Measurements from ENCODE around the gene KDM2A.

Gene KDM2A

GRCh38 chr11:67245046-67245445 lies 126.0 kb downstream of the KDM2A start:
- ATAC-seq: no peak
- no peak for TF ChIP-seq PATZ1 (CRISPR knock-in tag; IDR thresholded peaks at IDR 0.05; ENCODE audit: borderline replicate concordance)
- no peak for TF ChIP-seq CREB5 (CRISPR knock-in tag; IDR thresholded peaks at IDR 0.05; ENCODE audit: low read depth)
- no peak for TF ChIP-seq GLIS3 (CRISPR knock-in tag; IDR thresholded peaks at IDR 0.05)
- no peak for TF ChIP-seq RARB (CRISPR knock-in tag; IDR thresholded peaks at IDR 0.05)
- TF ChIP-seq ZC3H10 (CRISPR knock-in tag; IDR thresholded peaks at IDR 0.05): no peak
- no peak for TF ChIP-seq SNAI2 (CRISPR knock-in tag; IDR thresholded peaks at IDR 0.05)

- ATAC-seq: no peak
- no peak for TF ChIP-seq ZNF8 (CRISPR knock-in tag; IDR thresholded peaks at IDR 0.05)
- TF ChIP-seq TOX (CRISPR knock-in tag; IDR thresholded peaks at IDR 0.05; ENCODE audit: borderline replicate concordance): no peak
- no peak for TF ChIP-seq PATZ1 (CRISPR knock-in tag; IDR thresholded peaks at IDR 0.05; ENCODE audit: borderline replicate concordance)
- no peak for TF ChIP-seq ZNF565 (CRISPR knock-in tag; conservative IDR thresholded peaks at IDR 0.05; ENCODE audit: low read depth)
- no peak for TF ChIP-seq ZFP30 (CRISPR knock-in tag; IDR thresholded peaks at IDR 0.05)
- TF ChIP-seq BACH2 (CRISPR knock-in tag; IDR thresholded peaks at IDR 0.05; ENCODE audit: borderline replicate concordance): no peak
- no peak for TF ChIP-seq ISL1 (CRISPR knock-in tag; IDR thresholded peaks at IDR 0.05)
These were observed 129.0 kb downstream of the KDM2A start for GRCh38 chr11:67247946-67248550.

- no peak for TF ChIP-seq ZFP3 (CRISPR knock-in tag; IDR thresholded peaks at IDR 0.05)
- TF ChIP-seq POU6F1 (CRISPR knock-in tag; IDR thresholded peaks at IDR 0.05; ENCODE audit: borderline replicate concordance, low read depth): no peak
- peak; percentile 27; the same call in 2 of the 3 replicates for ATAC-seq
These were observed 129.6 kb downstream of the KDM2A start for GRCh38 chr11:67248653-67249052.

- TF ChIP-seq SNAI2 (CRISPR knock-in tag; IDR thresholded peaks at IDR 0.05) (no peak), TSHZ2 (CRISPR knock-in tag; IDR thresholded peaks at IDR 0.05) (no peak), ZFP30 (CRISPR knock-in tag; IDR thresholded peaks at IDR 0.05) (no peak), CSRNP3 (CRISPR knock-in tag; IDR thresholded peaks at IDR 0.05) (no peak), GLIS3 (CRISPR knock-in tag; IDR thresholded peaks at IDR 0.05) (no peak), OSR1 (CRISPR knock-in tag; IDR thresholded peaks at IDR 0.05) (no peak)
- ATAC-seq: no peak
These were observed 131.3 kb downstream of the KDM2A start for GRCh38 chr11:67250059-67251043.

Measured in SK-N-SH treated with all-trans-retinoic acid at 6 μM for 48 hours (cell line).